GM19240 (cell line): ENCODE results near the gene ATP8B3.
"Not testable (repeated sequence)": the region's sequence is repeated elsewhere in the genome, so short reads cannot be mapped to it uniquely, and the experiment has no call there.

Experiments
- DNase-seq: peaks from one replicate; pipeline ENCODE4 v3.0.0; 2011; ENCODE audit warnings: low spot score; ENCODE audit not compliant: insufficient read length

ATP8B3 gene

GRCh38 chr19:1799695-1800342, 12.3 kb downstream of the ATP8B3 start:
- no peak for DNase-seq

GRCh38 chr19:1797313-1797712, 14.8 kb downstream of the ATP8B3 start:
- DNase-seq, result not testable (repeated sequence)

- DNase-seq, result no peak
These were observed 15.5 kb downstream of the ATP8B3 start for GRCh38 chr19:1796395-1797142.

- DNase-seq, result no peak
These were observed 17.5 kb downstream of the ATP8B3 start for GRCh38 chr19:1794424-1795172.

- no peak for DNase-seq
These were observed 20.2 kb downstream of the ATP8B3 start for GRCh38 chr19:1791879-1792278.

GRCh38 chr19:1790054-1790792, 21.9 kb downstream of the ATP8B3 start:
- no peak for DNase-seq

- no peak for DNase-seq
These were observed 22.6 kb downstream of the ATP8B3 start for GRCh38 chr19:1789261-1790041.

- no peak for DNase-seq
These were observed 25.0 kb downstream of the ATP8B3 start for GRCh38 chr19:1787116-1787515.

- no peak for DNase-seq
These were observed 25.4 kb downstream of the ATP8B3 start for GRCh38 chr19:1786668-1787067.

- no peak for DNase-seq
These were observed 26.8 kb downstream of the ATP8B3 start for GRCh38 chr19:1785310-1785709.

- no peak for DNase-seq
These were observed 28.2 kb downstream of the ATP8B3 start for GRCh38 chr19:1783874-1784273.

- no peak for DNase-seq
These were observed 28.7 kb downstream of the ATP8B3 start for GRCh38 chr19:1783354-1783753.

- no peak for DNase-seq
These were observed 29.6 kb downstream of the ATP8B3 start for GRCh38 chr19:1782521-1782920.

GRCh38 chr19:1780272-1780958, 31.7 kb downstream of the ATP8B3 start:
- DNase-seq, result no peak

GRCh38 chr19:1779574-1779973, 32.5 kb downstream of the ATP8B3 start:
- DNase-seq, result no peak

- no peak for DNase-seq
These were observed 34.9 kb downstream of the ATP8B3 start for GRCh38 chr19:1777149-1777548.

- DNase-seq, result no peak
These were observed 35.4 kb downstream of the ATP8B3 start for GRCh38 chr19:1776606-1777147.

- no peak for DNase-seq
These were observed 36.0 kb downstream of the ATP8B3 start for GRCh38 chr19:1775951-1776605.

- DNase-seq, result no peak
These were observed 36.9 kb downstream of the ATP8B3 start for GRCh38 chr19:1774989-1775772.
